H7 (cell line): ENCODE results near the gene LAMTOR3. TPM values are rescaled to one million over a fixed set of nuclear protein-coding genes. Genes with fewer than 3 reads are reported as not detected.

Experiments used
- DNase-seq: peaks from one replicate; pipeline ENCODE4 v3.0.0; 2012
- H3K27me3 ChIP-seq: 2 replicates; pipeline ENCODE4 v1.6.0; 2011; ENCODE audit warnings: mild to moderate bottlenecking, low read length; ENCODE audit not compliant: control insufficient read depth, insufficient read depth
- H3K36me3 ChIP-seq: replicated peaks from 2 replicates; pipeline ENCODE4 v1.5.1; 2011; ENCODE audit warnings: low read length; ENCODE audit not compliant: control insufficient read depth, insufficient read depth
- H3K4me3 ChIP-seq: 2 replicates; pipeline ENCODE4 v1.5.1; 2011; ENCODE audit warnings: low read depth, mild to moderate bottlenecking, control low read depth, low read length, moderate library complexity; ENCODE audit not compliant: insufficient read depth
- total RNA-seq: library from RNA; depleted of rRNA; stranded (reverse); fragments of >200 nt; shearing (Covaris generic); gene quantifications from 2 replicates; pipeline ENCODE4 v1.2.3, GENCODE V29; 2014

Gene LAMTOR3
- total RNA-seq, 1 experiment from 2014 or later = 32.2 TPM

- Histone ChIP-seq H3K36me3 (no peaks in the 10 kb centered on the region), H3K27me3 (no peaks in the 10 kb centered on the region), H3K4me3 (no peak overlapping the region)
- no peak for DNase-seq
These were observed 41.0 kb downstream of the LAMTOR3 start for GRCh38 chr4:99853190-99853589.

- H3K4me3 ChIP-seq = no peak overlapping the region
- DNase-seq = no peak
- H3K27me3 ChIP-seq = no peaks in the 10 kb centered on the region
- H3K36me3 ChIP-seq = no peaks in the 10 kb centered on the region
These were observed 42.0 kb downstream of the LAMTOR3 start for GRCh38 chr4:99852199-99852749.

- no peaks in the 10 kb centered on the region for H3K36me3 ChIP-seq
- no peak for DNase-seq
- H3K4me3 ChIP-seq = no peak overlapping the region
- no peaks in the 10 kb centered on the region for H3K27me3 ChIP-seq
These were observed 45.6 kb downstream of the LAMTOR3 start for GRCh38 chr4:99848591-99849001.

GRCh38 chr4:99847362-99847976, 46.8 kb downstream of the LAMTOR3 start:
- Histone ChIP-seq H3K4me3 (no peak overlapping the region), H3K36me3 (no peaks in the 10 kb centered on the region), H3K27me3 (no peaks in the 10 kb centered on the region)
- no peak for DNase-seq

- no peaks in the 10 kb centered on the region for H3K27me3 ChIP-seq
- no peak overlapping the region for H3K4me3 ChIP-seq
- H3K36me3 ChIP-seq = no peaks in the 10 kb centered on the region
- no peak for DNase-seq
These were observed 47.3 kb downstream of the LAMTOR3 start for GRCh38 chr4:99846891-99847290.

- Histone ChIP-seq H3K27me3 (no peaks in the 10 kb centered on the region), H3K36me3 (no peaks in the 10 kb centered on the region), H3K4me3 (no peak overlapping the region)
- no peak for DNase-seq
These were observed 48.3 kb downstream of the LAMTOR3 start for GRCh38 chr4:99845708-99846469.

- H3K36me3 ChIP-seq = no peaks in the 10 kb centered on the region
- DNase-seq = no peak
- H3K27me3 ChIP-seq = no peaks in the 10 kb centered on the region
- H3K4me3 ChIP-seq = no peak overlapping the region
These were observed 49.0 kb downstream of the LAMTOR3 start for GRCh38 chr4:99845179-99845578.

- DNase-seq = no peak
- Histone ChIP-seq H3K36me3 (no peaks in the 10 kb centered on the region), H3K4me3 (no peak overlapping the region), H3K27me3 (no peaks in the 10 kb centered on the region)
These were observed 50.2 kb downstream of the LAMTOR3 start for GRCh38 chr4:99844048-99844447.

- Histone ChIP-seq H3K36me3 (no peaks in the 10 kb centered on the region), H3K4me3 (no peak overlapping the region), H3K27me3 (no peaks in the 10 kb centered on the region)
- DNase-seq = no peak
These were observed 50.8 kb downstream of the LAMTOR3 start for GRCh38 chr4:99843413-99843812.

- Histone ChIP-seq H3K4me3 (no peak overlapping the region), H3K36me3 (no peaks in the 10 kb centered on the region), H3K27me3 (no peaks in the 10 kb centered on the region)
- no peak for DNase-seq
These were observed 53.1 kb downstream of the LAMTOR3 start for GRCh38 chr4:99841129-99841528.

- Histone ChIP-seq H3K4me3 (no peak overlapping the region), H3K27me3 (no peaks in the 10 kb centered on the region), H3K36me3 (no peaks in the 10 kb centered on the region)
- DNase-seq = no peak
These were observed 55.3 kb downstream of the LAMTOR3 start for GRCh38 chr4:99838927-99839326.

- H3K4me3 ChIP-seq = no peak overlapping the region
- DNase-seq = no peak
- H3K36me3 ChIP-seq = no peaks in the 10 kb centered on the region
- no peaks in the 10 kb centered on the region for H3K27me3 ChIP-seq
These were observed 58.3 kb downstream of the LAMTOR3 start for GRCh38 chr4:99835942-99836341.

- Histone ChIP-seq H3K27me3 (no peaks in the 10 kb centered on the region), H3K36me3 (no peaks in the 10 kb centered on the region), H3K4me3 (no peak overlapping the region)
- DNase-seq = no peak
These were observed 59.7 kb downstream of the LAMTOR3 start for GRCh38 chr4:99834569-99834968.

- Histone ChIP-seq H3K4me3 (no peak overlapping the region), H3K27me3 (no peaks in the 10 kb centered on the region), H3K36me3 (no peaks in the 10 kb centered on the region)
- no peak for DNase-seq
These were observed 60.5 kb downstream of the LAMTOR3 start for GRCh38 chr4:99833756-99834155.

GRCh38 chr4:99832758-99833157, 61.5 kb downstream of the LAMTOR3 start:
- DNase-seq = no peak
- Histone ChIP-seq H3K27me3 (no peaks in the 10 kb centered on the region), H3K36me3 (no peaks in the 10 kb centered on the region)

More at GRCh38 chr4:99832758-99833157, 61.5 kb downstream of the LAMTOR3 start:
- no peak overlapping the region for H3K4me3 ChIP-seq
